Measurements from ENCODE around the gene ZNF324.

GRCh38 chr19:58482372-58482771 lies 15.5 kb downstream of the ZNF324 start:
- TF ChIP-seq EZH2phosphoT487 (IDR thresholded peaks at IDR 0.05; ENCODE audit: borderline replicate concordance, low read depth, low read length), result no peak
- TF ChIP-seq, protein P1, sequence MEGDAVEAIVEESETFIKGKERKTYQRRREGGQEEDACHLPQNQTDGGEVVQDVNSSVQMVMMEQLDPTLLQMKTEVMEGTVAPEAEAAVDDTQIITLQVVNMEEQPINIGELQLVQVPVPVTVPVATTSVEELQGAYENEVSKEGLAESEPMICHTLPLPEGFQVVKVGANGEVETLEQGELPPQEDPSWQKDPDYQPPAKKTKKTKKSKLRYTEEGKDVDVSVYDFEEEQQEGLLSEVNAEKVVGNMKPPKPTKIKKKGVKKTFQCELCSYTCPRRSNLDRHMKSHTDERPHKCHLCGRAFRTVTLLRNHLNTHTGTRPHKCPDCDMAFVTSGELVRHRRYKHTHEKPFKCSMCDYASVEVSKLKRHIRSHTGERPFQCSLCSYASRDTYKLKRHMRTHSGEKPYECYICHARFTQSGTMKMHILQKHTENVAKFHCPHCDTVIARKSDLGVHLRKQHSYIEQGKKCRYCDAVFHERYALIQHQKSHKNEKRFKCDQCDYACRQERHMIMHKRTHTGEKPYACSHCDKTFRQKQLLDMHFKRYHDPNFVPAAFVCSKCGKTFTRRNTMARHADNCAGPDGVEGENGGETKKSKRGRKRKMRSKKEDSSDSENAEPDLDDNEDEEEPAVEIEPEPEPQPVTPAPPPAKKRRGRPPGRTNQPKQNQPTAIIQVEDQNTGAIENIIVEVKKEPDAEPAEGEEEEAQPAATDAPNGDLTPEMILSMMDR (conservative IDR thresholded peaks at IDR 0.05; ENCODE audit: low read length), result no peak
